NOMO-1 treated with DMSO at 0.1 percent for 48 hours (cell line): Measurements from ENCODE around the gene CACNB4.
"Not testable (repeated sequence)": the region's sequence is repeated elsewhere in the genome, so short reads cannot be mapped to it uniquely, and the experiment has no call there.

Source experiments
- DNase-seq: peaks from one replicate; lab custom pipeline; 2025; ENCODE audit not compliant: unreplicated experiment; lab: John Stamatoyannopoulos, UW

The CACNB4 gene

GRCh38 chr2:152024477-152024876, 74.4 kb downstream of the CACNB4 start:
- DNase-seq: no peak

GRCh38 chr2:152022090-152022489, 76.8 kb downstream of the CACNB4 start:
- no peak for DNase-seq

- DNase-seq: not testable (repeated sequence)
Measured at GRCh38 chr2:152021001-152021400, 77.8 kb downstream of the CACNB4 start.

DNA sequence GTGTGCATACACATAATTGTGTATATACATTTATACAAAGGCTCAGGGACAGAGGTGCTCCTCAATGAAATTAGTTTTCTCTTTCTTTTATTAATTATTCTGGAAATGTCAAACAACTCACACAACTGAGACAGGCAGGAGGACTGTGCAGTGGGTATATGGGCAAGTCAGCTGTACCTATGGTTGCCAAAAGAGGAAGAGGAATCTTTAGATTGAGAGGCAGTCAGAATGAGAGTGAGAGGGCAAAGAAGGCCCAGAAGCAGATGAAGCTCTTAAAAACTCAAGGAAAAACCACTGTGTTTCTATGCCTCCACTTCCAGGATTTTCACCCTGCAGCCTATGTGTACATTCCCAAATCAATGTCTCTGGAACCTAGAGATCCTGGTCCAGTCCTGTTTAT, 79.1 kb downstream of the CACNB4 start:
- no peak for DNase-seq

DNA sequence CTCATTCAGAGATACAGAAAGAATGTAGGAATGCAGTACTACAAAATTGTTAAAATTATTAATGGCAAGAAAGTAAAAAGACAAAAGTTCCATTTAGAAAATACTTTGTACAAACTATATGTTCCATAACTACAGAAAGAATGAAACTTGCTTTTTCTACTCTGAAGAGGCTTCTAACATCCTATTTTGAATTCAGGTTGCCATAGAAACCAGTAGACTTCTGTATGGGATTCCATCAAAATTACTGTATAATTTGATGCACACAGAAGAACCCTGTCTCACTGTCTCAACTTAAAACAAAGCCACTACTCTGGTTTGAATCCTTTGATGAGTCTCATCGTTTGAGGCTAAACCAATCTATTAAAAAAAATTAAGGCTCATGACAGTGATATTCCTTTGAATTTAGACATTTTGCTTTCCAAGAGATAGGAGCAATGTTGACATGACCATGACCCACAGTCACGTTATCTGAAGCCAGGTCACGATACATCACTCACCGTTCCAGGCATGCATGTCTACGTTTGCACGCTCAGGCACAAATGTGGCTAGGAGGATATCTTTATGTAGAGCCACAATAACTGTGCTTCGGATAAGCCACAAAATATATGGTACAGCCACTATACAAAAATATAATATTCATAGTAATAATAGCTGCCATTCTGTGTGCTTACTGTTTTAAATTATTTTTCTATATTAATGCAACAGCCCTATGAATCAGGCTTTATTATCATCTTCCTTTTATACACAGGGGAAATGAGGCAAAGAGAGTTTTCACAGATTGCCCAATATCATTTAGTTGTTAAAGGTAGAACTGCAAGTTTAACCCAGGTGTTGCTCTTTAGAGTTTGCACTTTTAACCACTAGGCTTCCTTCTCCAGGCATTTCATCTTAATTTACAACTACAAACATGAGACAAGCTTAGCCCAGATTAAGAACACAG, 82.4 kb downstream of the CACNB4 start:
- no peak for DNase-seq

DNA sequence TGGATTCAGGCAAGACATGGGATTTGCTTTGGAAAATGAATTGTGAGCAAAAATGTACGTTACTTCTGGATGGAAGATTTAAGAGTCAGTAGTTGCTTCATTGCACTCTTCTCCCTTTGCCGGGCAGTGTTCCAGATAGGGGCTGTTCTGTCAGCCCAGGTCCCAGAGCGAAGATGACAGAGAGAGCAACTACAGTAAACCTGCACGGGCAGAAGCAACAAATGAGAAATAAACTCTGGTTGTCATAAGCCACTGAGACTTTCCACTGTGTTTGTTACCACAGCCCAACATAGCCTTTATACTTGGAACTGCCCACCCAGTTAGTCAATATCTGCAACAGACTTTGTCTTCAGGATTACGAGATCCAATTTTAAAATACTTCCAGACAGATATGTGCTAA, 83.3 kb downstream of the CACNB4 start:
- DNase-seq: no peak

DNA sequence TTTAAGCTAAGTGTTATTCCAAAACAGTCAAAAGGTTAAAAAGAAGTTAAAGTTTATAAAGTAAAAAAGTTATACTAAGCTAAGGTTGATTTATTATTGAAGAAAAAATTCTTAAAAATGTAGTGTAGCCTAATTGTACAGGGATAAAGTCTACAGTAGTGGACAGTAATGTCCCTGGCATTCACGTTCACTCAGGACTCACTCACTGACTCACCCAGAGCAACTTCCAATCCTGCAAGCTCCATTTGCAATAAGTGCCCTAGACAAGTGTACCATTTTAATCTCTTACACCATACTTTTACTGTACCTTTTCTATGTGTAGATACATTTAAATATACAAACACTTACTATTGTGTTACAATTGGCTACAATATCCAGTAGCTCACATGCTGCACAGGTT, 86.1 kb downstream of the CACNB4 start:
- DNase-seq: no peak

GRCh38 chr2:152011724-152012123, 87.1 kb downstream of the CACNB4 start:
- DNase-seq: no peak

DNA sequence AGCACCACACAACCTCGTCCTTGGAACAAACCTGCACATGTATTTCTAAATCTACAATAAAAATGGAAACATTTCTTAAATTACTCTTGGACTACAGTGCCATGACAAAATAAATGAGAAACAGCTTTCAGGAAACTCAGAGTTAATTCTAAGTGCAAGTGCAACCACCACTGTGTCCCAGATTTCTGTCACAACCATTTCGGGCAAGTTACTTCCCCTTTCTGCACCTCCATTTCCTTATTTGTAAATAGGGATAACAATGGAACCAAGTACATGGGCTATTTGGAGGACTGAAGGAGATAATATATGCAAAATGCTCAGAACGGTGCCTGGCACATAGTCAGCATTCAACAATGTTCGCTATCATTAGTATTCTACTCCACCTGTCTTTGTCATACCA, 93.2 kb downstream of the CACNB4 start:
- peak; percentile 69 for DNase-seq

DNA sequence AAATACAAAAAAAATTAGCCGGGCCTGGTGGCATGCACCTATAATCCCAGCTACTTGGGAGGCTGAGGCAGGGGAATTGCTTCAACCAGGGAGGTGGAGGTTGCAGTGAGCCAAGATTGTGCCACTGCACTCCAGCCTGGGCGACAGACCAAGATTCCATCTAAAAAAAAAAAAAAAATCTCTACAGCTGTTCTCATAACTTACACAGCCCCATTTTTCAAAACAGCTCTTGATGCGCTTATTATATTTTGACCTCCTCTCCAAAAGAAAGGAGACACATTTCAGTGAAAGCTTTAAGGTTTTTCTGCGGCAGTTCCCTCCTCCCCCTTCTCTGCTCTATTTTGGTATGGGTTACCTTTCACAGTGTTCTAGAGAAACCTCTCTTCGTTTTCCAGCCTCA, 95.6 kb downstream of the CACNB4 start:
- DNase-seq: not testable (repeated sequence)

GRCh38 chr2:151999053-151999452, 99.8 kb downstream of the CACNB4 start:
- peak; percentile 42 for DNase-seq

GRCh38 chr2:151996243-151997003, 102.4 kb downstream of the CACNB4 start:
- DNase-seq: no peak

GRCh38 chr2:151995161-151995557, 103.7 kb downstream of the CACNB4 start:
- no peak for DNase-seq

GRCh38 chr2:151994178-151994577, 104.7 kb downstream of the CACNB4 start:
- not testable (repeated sequence) for DNase-seq

GRCh38 chr2:151991010-151991409, 107.8 kb downstream of the CACNB4 start:
- DNase-seq: no peak

- no peak for DNase-seq
Measured at GRCh38 chr2:151989378-151989777, 109.5 kb downstream of the CACNB4 start.

DNA sequence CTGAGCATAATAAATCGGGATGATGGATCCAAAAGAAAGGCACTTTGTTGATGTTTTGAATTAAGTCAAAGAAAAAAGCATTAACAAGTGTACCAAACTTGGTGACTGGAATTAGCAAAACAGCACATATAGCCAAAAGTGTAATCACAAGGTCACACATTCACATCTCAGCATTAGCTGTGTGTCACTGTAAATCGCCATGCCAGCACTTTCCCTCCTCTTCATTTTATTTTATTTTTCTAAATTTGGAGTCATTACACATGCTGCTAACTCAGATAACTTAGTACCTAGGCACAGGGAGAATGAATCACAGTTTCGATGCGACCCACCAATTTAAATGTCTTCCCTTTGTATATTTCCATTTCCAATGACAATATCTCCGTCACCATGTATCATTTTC, 111.4 kb downstream of the CACNB4 start:
- DNase-seq: no peak

DNA sequence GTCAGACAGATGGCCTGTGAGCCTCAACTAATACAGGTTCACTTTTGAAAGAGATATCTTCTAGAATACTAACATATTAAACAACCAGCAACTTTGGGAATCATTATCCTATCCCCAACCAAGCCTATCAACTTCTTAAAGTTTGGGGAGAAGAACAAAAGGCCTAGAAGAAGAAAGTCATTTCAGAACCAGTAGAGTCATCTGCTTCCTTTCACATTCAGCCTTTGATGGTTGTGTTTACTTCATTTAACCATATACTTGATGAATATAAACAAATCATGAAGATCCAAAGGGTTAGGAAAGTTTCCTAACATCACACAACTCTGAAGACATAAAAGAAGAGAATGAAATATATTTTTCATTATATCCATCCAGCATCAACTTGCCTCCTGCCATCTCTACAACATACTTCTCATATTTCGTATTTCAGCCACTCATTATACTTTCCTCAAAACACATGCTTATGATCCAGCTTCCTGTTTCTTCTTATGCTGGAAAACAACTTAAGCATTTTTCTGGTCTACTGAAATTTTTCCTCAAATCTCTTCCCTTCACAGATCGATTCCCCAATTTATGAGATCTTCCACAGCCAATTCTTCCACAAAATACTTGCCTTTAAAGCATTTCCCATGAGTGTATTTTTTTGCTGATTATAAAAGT, 114.3 kb downstream of the CACNB4 start:
- DNase-seq: no peak

DNA sequence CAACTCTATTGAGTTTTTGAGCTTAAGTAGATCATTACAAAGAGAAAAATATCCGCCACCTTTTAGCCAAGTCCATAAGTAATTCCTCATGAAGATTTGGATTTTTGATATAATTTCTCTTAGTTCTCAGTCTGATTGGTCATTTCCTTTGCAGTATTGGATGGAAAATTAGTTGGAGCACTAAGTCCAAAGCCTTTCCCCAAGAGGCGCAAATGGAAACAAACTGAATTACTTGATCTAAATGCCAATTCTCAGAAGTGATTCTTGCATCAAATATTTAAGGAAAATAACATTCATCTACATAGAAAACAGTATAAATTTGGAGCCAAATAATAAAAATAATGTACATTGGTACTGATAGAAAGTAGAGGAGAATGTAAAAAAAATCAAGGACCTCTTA, 115.6 kb downstream of the CACNB4 start:
- no peak for DNase-seq

- no peak for DNase-seq
Measured at GRCh38 chr2:151981886-151982285, 117.0 kb downstream of the CACNB4 start.

DNA sequence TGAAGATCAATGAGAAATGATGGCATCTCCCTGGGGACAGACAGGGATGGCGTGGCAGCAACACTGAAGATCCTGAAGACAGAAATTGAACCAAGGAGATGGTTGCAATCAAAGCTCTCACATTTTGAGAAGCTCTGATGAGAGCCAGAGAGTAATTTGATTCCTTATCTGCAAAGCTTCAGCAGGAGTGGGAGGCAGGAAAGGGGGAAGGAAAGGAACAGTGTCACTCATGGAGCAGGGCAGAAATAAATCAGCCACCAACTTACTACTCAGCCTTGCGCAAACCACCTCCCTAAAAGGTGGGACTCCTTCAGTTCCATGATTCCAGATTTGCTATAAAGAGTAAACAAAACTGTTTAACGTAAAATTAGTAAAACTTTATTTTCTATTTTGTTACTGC, 119.2 kb downstream of the CACNB4 start:
- DNase-seq: no peak

DNA sequence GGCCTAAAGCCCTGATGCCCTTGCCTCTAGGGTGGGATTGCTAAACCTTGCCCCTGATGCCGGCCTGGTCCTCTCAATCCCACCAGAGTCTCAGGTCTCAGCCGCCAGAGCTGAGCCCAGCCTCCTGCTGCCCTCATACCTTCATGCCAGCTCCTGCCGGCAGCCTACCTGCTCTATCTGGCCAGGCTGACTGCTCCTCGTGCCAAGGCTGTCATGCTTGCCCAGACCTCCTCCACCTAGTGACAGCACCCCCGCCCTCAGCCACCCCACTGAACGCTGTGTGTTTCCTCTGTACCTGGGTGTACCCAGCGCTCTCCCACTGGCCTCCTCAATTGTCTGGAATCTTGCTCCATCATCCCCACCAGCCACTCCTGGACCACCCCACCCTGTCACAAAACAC, 120.1 kb downstream of the CACNB4 start:
- DNase-seq: no peak
